Natural killer cell (primary cell): ENCODE results near the gene MME. TPM values are rescaled to one million over a fixed set of nuclear protein-coding genes. Genes with fewer than 3 reads are reported as not detected.

Source experiments
- ATAC-seq, 3 donors: fragments of 150-1000 bp in 2 of 3; fragments of 200-7000 bp in 1 of 3; cut with Tn5 transposase; 1 replicate in 1 of 3; 2 replicates in 2 of 3; pipeline ENCODE4 v1.10.0; 2021; ENCODE audit warnings: mild to moderate bottlenecking in 2 of 3, moderate library complexity in 2 of 3
- DNase-seq, 2 donors: peaks; one replicate each; pipeline versions ENCODE4 v3.0.0 to v3.0.0-alpha.2; 2013 to 2021; ENCODE audit warnings: mixed read lengths in 1 of 2
- H3K27ac ChIP-seq: one replicate; pipeline ENCODE4 v1.5.1; 2013; ENCODE audit warnings: mild to moderate bottlenecking, low read length
- H3K27me3 ChIP-seq: one replicate; pipeline ENCODE4 v1.6.1; 2013; ENCODE audit warnings: low read length; ENCODE audit not compliant: control insufficient read depth, insufficient read depth
- H3K36me3 ChIP-seq: one replicate; pipeline ENCODE4 v1.6.1; 2013; ENCODE audit warnings: low read length; ENCODE audit not compliant: control insufficient read depth, insufficient read depth
- H3K4me1 ChIP-seq: one replicate; pipeline ENCODE4 v1.6.1; 2013; ENCODE audit warnings: low read length; ENCODE audit not compliant: control insufficient read depth, insufficient read depth
- H3K4me3 ChIP-seq: one replicate; pipeline ENCODE4 v1.5.1; 2013; ENCODE audit warnings: low read length
- H3K9me3 ChIP-seq: one replicate; pipeline ENCODE4 v1.6.1; 2013; ENCODE audit warnings: low read length; ENCODE audit not compliant: control insufficient read depth, insufficient read depth
- H3K27ac Mint-ChIP-seq, 2 donors: one replicate each; pipeline ENCODE4 v1.8.0; 2022; ENCODE audit warnings: mild to moderate bottlenecking in 2 of 2, mixed read lengths in 2 of 2, moderate library complexity in 1 of 2
- H3K27me3 Mint-ChIP-seq, 2 donors: one replicate each; pipeline ENCODE4 v1.8.0; 2022; ENCODE audit warnings: low read depth in 2 of 2, mixed read lengths in 2 of 2
- H3K36me3 Mint-ChIP-seq: one replicate; pipeline ENCODE4 v1.8.0; 2022; ENCODE audit warnings: mixed read lengths
- H3K4me1 Mint-ChIP-seq, 2 donors: one replicate each; pipeline ENCODE4 v1.8.0; 2022; ENCODE audit warnings: mixed read lengths in 2 of 2
- H3K4me3 Mint-ChIP-seq: one replicate; pipeline ENCODE4 v1.8.0; 2022; ENCODE audit warnings: mild to moderate bottlenecking, moderate library complexity, mixed read lengths
- H3K9me3 Mint-ChIP-seq, 2 donors: one replicate each; pipeline ENCODE4 v1.8.0; 2022; ENCODE audit warnings: mixed read lengths in 2 of 2
- CTCF ChIP-seq: fragments of 200-600 bp; IDR thresholded peaks from one replicate; pipeline ENCODE4 v1.8.0; 2022; ENCODE audit warnings: antibody characterized with exemption
- WGBS: methylation state at CpG from one replicate; pipeline ENCODE4 v1.1.7; 2013; ENCODE audit warnings: missing lambda C conversion rate; ENCODE audit not compliant: insufficient coverage; 5-methylcytosine and 5-hydroxymethylcytosine counted together
- intact Hi-C: fragments of 100-400 bp; cut with micrococcal nuclease; formaldehyde crosslinking; loops from one replicate; pipeline ENCODE4 v1.14.2; 2022
- total RNA-seq, 4 donors: library from RNA; stranded (reverse); fragments of 120-200 nt in 1 of 4; gene quantifications; one replicate each; pipeline versions ENCODE4 v1.2.3 to v1.2.4, GENCODE V29; 2013 to 2022

Gene MME
- total RNA-seq, 3 donors from 2014 or later (not counting 1 experiment from before 2014, with no cell fraction given): 0.16 to 6.1 TPM; not detected in 1

GRCh38 chr3:155101398-155101797, 21.3 kb downstream of the MME start:
- H3K9me3 ChIP-seq: no peaks in the 10 kb centered on the region
- Mint-ChIP-seq H3K27me3 (no peaks in the 10 kb centered on the region), H3K27ac (no peak overlapping the region), H3K4me1 (no peaks in the 10 kb centered on the region), H3K36me3 (no peaks in the 10 kb centered on the region), H3K9me3 (peaks cover 5 to 9% of the 10 kb centered on the region in 2 donors), H3K4me3 (no peak overlapping the region)
- no peaks in the 10 kb centered on the region for H3K27me3 ChIP-seq
- DNase-seq: no peak
- no peak overlapping the region for H3K27ac ChIP-seq
- H3K4me1 ChIP-seq: no peaks in the 10 kb centered on the region
- no peak overlapping the region for H3K4me3 ChIP-seq
- H3K36me3 ChIP-seq: no peaks in the 10 kb centered on the region
- intact Hi-C loops: no loop called here
- 72% methylated on average over 2 of the region's 2 CpGs for WGBS
- ATAC-seq: no peak
- TF ChIP-seq CTCF: no peak

GRCh38 chr3:155102329-155102728, 22.2 kb downstream of the MME start:
- Histone ChIP-seq H3K36me3 (no peaks in the 10 kb centered on the region), H3K27me3 (no peaks in the 10 kb centered on the region), H3K4me3 (no peak overlapping the region), H3K9me3 (no peaks in the 10 kb centered on the region), H3K27ac (no peak overlapping the region), H3K4me1 (no peaks in the 10 kb centered on the region)
- Mint-ChIP-seq H3K4me3 (no peak overlapping the region), H3K9me3 (peaks cover 5 to 9% of the 10 kb centered on the region in 2 donors), H3K4me1 (no peaks in the 10 kb centered on the region), H3K27me3 (no peaks in the 10 kb centered on the region), H3K36me3 (no peaks in the 10 kb centered on the region), H3K27ac (no peak overlapping the region)
- intact Hi-C loops: no loop called here
- no peak for TF ChIP-seq CTCF
- DNase-seq: no peak
- no peak for ATAC-seq
- WGBS: 89% methylated on average over 2 of the region's 2 CpGs

GRCh38 chr3:155103686-155104085, 23.6 kb downstream of the MME start:
- no peak for DNase-seq
- ATAC-seq: no peak
- Mint-ChIP-seq H3K4me3 (no peak overlapping the region), H3K4me1 (no peaks in the 10 kb centered on the region), H3K27ac (no peak overlapping the region), H3K27me3 (no peaks in the 10 kb centered on the region), H3K36me3 (no peaks in the 10 kb centered on the region), H3K9me3 (peaks cover 3% of the 10 kb centered on the region in 2 donors)
- 70% methylated on average over 1 of the region's 2 CpGs for WGBS
- Histone ChIP-seq H3K36me3 (no peaks in the 10 kb centered on the region), H3K4me1 (no peaks in the 10 kb centered on the region), H3K27me3 (no peaks in the 10 kb centered on the region), H3K27ac (no peak overlapping the region), H3K4me3 (no peak overlapping the region), H3K9me3 (no peaks in the 10 kb centered on the region)
- no peak for TF ChIP-seq CTCF
- intact Hi-C loops: no loop called here

DNA sequence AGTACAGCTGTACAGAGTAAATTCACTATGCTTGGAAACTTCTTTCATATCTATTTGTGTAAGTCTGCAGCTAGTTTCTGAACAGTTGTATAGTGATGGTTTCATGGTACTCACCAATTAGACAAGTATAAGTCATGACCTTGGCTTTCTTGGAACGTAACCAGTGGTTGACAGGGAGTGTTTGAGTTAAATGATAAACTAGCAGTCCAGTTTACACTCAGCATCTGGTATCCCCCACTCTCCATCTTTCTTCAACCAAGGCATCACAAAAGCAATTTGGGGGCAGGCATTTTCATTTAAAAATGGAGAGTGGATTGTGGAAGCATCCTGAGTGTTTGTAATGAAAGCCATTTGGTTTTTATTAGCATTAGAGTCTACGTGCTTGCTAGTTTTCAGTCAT, 26.0 kb downstream of the MME start:
- 78% methylated on average over 1 of the region's 2 CpGs for WGBS
- Histone ChIP-seq H3K27me3 (no peaks in the 10 kb centered on the region), H3K9me3 (no peaks in the 10 kb centered on the region), H3K36me3 (no peaks in the 10 kb centered on the region), H3K27ac (no peak overlapping the region), H3K4me1 (no peaks in the 10 kb centered on the region), H3K4me3 (no peak overlapping the region)
- Mint-ChIP-seq H3K4me1 (no peaks in the 10 kb centered on the region), H3K27ac (no peak overlapping the region), H3K36me3 (no peaks in the 10 kb centered on the region), H3K9me3 (peaks cover 2 to 4% of the 10 kb centered on the region in 2 donors), H3K27me3 (no peaks in the 10 kb centered on the region), H3K4me3 (no peak overlapping the region)
- DNase-seq (no peak), ATAC-seq (no peak)
- TF ChIP-seq CTCF: no peak
- intact Hi-C loops: no loop called here
